PC-3 (cell line): ENCODE data around the gene OLFML2A. TPM values are rescaled to one million over a fixed set of nuclear protein-coding genes. Genes with fewer than 3 reads are reported as not detected.

Experiments
- ATAC-seq: fragments of 200-7000 bp; cut with Tn5 transposase; 2 replicates; pipeline ENCODE4 v1.9.1; 2020; ENCODE audit warnings: mild to moderate bottlenecking, moderate library complexity
- BruUV-seq: library from RNA; stranded (reverse); fragments of 400-500 nt; replicated peaks from 2 replicates; lab custom pipeline; 2021; lab: Mats Ljungman, UMichigan
- CTCF ChIA-PET: fragments of 300-600 bp; sonication (Branson Sonifier 250); formaldehyde crosslinking; loops from one replicate; lab custom pipeline; 2022; ENCODE audit warnings: antibody characterized with exemption; lab: Charles Lee
- POLR2A ChIA-PET: fragments of 300-600 bp; sonication (Branson Sonifier 250); formaldehyde crosslinking; loops from one replicate; lab custom pipeline; 2022; ENCODE audit warnings: antibody characterized with exemption; ENCODE audit not compliant: unreplicated experiment; lab: Charles Lee
- DNase-seq: peaks from one replicate; pipeline ENCODE4 v3.0.0-alpha.2; 2015
- H2AFZ ChIP-seq: fragments of 300-600 bp; sonication (generic); 2 replicates; pipeline ENCODE4 v1.6.0; 2016; ENCODE audit warnings: antibody characterized with exemption, low read length
- H3F3A ChIP-seq: fragments of 300-600 bp; sonication (generic); one replicate; pipeline ENCODE4 v1.6.0; 2017; ENCODE audit warnings: antibody characterized with exemption, low read length, control low read depth, mild to moderate bottlenecking; ENCODE audit not compliant: unreplicated experiment
- H3K27ac ChIP-seq: fragments of 300-600 bp; sonication (generic); 2 replicates; pipeline ENCODE4 v1.5.1; 2016; ENCODE audit warnings: mild to moderate bottlenecking, low read length
- H3K27me3 ChIP-seq: fragments of 300-600 bp; sonication (generic); 2 replicates; pipeline ENCODE4 v1.6.1; 2016; ENCODE audit warnings: low read length, mixed read lengths
- H3K36me3 ChIP-seq: fragments of 300-600 bp; sonication (generic); 2 replicates; pipeline ENCODE4 v1.6.1; 2016; ENCODE audit warnings: low read depth, mixed run types, low read length, mixed read lengths
- H3K4me1 ChIP-seq: fragments of 300-600 bp; sonication (generic); 2 replicates; pipeline ENCODE4 v1.5.1; 2016; ENCODE audit warnings: low read length; ENCODE audit not compliant: insufficient read depth
- H3K4me2 ChIP-seq: fragments of 300-600 bp; sonication (generic); 2 replicates; pipeline ENCODE4 v1.6.0; 2016; ENCODE audit warnings: low read length
- H3K4me3 ChIP-seq: fragments of 300-600 bp; sonication (generic); 2 replicates; pipeline ENCODE4 v1.5.1; 2016; ENCODE audit warnings: mild to moderate bottlenecking, low read length, mixed read lengths
- H3K79me2 ChIP-seq: fragments of 300-600 bp; sonication (generic); 2 replicates; pipeline ENCODE4 v1.6.1; 2017; ENCODE audit warnings: low read length, mixed read lengths
- H3K9ac ChIP-seq: fragments of 300-600 bp; sonication (generic); 2 replicates; pipeline ENCODE4 v1.6.0; 2016; ENCODE audit warnings: mild to moderate bottlenecking, low read length
- H3K9me2 ChIP-seq: fragments of 300-600 bp; sonication (generic); replicated peaks from 2 replicates; pipeline ENCODE4 v1.6.1; 2016; ENCODE audit warnings: mixed run types, low read length, mixed read lengths
- H3K9me3 ChIP-seq: fragments of 300-600 bp; sonication (generic); 2 replicates; pipeline ENCODE4 v1.6.1; 2016; ENCODE audit warnings: low read length, mixed read lengths
- H4K20me1 ChIP-seq: fragments of 300-600 bp; sonication (generic); 2 replicates; pipeline ENCODE4 v1.6.1; 2016; ENCODE audit warnings: low read length, mixed read lengths
- EZH2 ChIP-seq: fragments of 300-600 bp; sonication (generic); IDR thresholded peaks from one replicate; pipeline ENCODE4 v1.6.1; 2017; ENCODE audit warnings: antibody characterized with exemption, mild to moderate bottlenecking, low read length; ENCODE audit not compliant: unreplicated experiment
- EZH2phosphoT487 ChIP-seq: fragments of 300-600 bp; sonication (generic); IDR thresholded peaks from 2 replicates; pipeline ENCODE4 v1.6.1; 2018; ENCODE audit warnings: mild to moderate bottlenecking, antibody characterized with exemption, low read length, borderline replicate concordance
- intact Hi-C: fragments of 100-400 bp; cut with micrococcal nuclease; formaldehyde crosslinking; loops from 2 replicates; pipeline ENCODE4 v1.9.0; 2023
- total RNA-seq: library from RNA; depleted of rRNA; stranded (reverse); fragments of >200 nt; gene quantifications from 2 replicates; pipeline ENCODE4 v1.2.3, GENCODE V29; 2014
- TF ChIP-seq, protein P1 (sequence below): fragments of 300-600 bp; sonication (generic); conservative IDR thresholded peaks from 2 replicates; pipeline ENCODE4 v1.5.1; 2017; ENCODE audit warnings: antibody characterized with exemption, low read depth, mild to moderate bottlenecking, low read length

The OLFML2A gene
- total RNA-seq, 1 experiment from 2014 or later: 3.4 TPM

DNA sequence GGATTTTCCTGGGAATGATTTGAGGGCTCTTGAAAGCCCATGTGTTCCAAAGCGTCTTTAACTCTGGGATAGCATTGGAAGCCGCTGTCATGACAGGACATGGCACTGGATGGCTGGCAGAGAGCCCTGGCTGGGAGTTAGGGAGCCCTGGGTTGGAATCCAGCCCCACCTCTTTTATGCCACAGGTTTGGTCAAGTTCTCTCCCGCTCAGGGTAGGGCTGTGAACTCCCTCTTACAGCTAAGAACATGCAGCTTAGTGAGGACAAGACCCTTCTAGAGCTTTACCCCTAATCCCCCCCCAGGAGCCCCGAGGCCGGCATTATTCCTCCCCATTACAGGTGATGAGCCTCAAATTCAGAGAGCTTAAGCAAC lies 37.2 kb downstream of the OLFML2A start:
- H3F3A ChIP-seq: no peaks in the 10 kb centered on the region
- no peak overlapping the region for H3K4me3 ChIP-seq
- ATAC-seq (no peak), DNase-seq (no peak)
- BruUV-seq: no TSS peak
- no peak overlapping the region for H2AFZ ChIP-seq
- H3K27ac ChIP-seq: no peak overlapping the region
- H3K9me2 ChIP-seq: no peaks in the 10 kb centered on the region
- TF ChIP-seq EZH2phosphoT487 (no peak), EZH2 (no peak)
- TF ChIP-seq, protein P1, sequence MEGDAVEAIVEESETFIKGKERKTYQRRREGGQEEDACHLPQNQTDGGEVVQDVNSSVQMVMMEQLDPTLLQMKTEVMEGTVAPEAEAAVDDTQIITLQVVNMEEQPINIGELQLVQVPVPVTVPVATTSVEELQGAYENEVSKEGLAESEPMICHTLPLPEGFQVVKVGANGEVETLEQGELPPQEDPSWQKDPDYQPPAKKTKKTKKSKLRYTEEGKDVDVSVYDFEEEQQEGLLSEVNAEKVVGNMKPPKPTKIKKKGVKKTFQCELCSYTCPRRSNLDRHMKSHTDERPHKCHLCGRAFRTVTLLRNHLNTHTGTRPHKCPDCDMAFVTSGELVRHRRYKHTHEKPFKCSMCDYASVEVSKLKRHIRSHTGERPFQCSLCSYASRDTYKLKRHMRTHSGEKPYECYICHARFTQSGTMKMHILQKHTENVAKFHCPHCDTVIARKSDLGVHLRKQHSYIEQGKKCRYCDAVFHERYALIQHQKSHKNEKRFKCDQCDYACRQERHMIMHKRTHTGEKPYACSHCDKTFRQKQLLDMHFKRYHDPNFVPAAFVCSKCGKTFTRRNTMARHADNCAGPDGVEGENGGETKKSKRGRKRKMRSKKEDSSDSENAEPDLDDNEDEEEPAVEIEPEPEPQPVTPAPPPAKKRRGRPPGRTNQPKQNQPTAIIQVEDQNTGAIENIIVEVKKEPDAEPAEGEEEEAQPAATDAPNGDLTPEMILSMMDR: no peak
- H3K36me3 ChIP-seq: no peaks in the 10 kb centered on the region
- intact Hi-C loops: no loop called here
- no peak overlapping the region for H3K4me2 ChIP-seq
- peaks cover 41% of the 10 kb centered on the region for H3K4me1 ChIP-seq
- H3K9ac ChIP-seq: no peak overlapping the region
- ChIA-PET CTCF (no interaction called here), POLR2A (no interaction called here)
- no peaks in the 10 kb centered on the region for H3K27me3 ChIP-seq
- H3K79me2 ChIP-seq: no peaks in the 10 kb centered on the region
- no peaks in the 10 kb centered on the region for H3K9me3 ChIP-seq
- H4K20me1 ChIP-seq: no peaks in the 10 kb centered on the region

DNA sequence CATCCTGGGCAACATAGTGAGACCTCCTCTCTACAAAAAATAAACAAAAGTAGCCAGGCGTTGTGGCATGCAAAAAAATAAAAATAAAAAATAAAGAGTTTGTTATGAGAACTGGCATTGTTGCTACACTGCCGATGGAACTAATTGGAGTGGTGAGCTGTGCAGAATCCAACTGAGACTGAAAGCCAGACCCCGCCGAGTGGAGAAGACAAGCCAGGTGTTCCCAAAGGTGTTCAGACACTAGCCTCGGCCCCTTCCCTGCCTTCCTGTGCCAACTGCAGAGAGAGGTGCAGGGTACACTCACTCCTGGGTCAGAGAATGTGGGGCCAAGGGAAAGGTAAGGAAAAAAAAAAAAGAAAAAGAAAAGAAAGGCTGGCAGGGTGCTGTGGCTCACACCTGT lies 38.7 kb downstream of the OLFML2A start:
- Histone ChIP-seq H3F3A (no peaks in the 10 kb centered on the region), H3K9ac (no peak overlapping the region), H4K20me1 (no peaks in the 10 kb centered on the region), H3K9me2 (no peaks in the 10 kb centered on the region), H2AFZ (no peak overlapping the region), H3K36me3 (no peaks in the 10 kb centered on the region), H3K4me1 (peaks cover 38% of the 10 kb centered on the region), H3K4me2 (no peak overlapping the region), H3K27ac (no peak overlapping the region), H3K79me2 (no peaks in the 10 kb centered on the region), H3K27me3 (no peaks in the 10 kb centered on the region), H3K9me3 (no peaks in the 10 kb centered on the region), H3K4me3 (no peak overlapping the region)
- TF ChIP-seq, protein P1: no peak
- TF ChIP-seq EZH2 (no peak), EZH2phosphoT487 (no peak)
- no TSS peak for BruUV-seq
- POLR2A ChIA-PET: no interaction called here
- intact Hi-C loops: no loop called here
- CTCF ChIA-PET: no interaction called here
- ATAC-seq (no peak), DNase-seq (no peak)

DNA sequence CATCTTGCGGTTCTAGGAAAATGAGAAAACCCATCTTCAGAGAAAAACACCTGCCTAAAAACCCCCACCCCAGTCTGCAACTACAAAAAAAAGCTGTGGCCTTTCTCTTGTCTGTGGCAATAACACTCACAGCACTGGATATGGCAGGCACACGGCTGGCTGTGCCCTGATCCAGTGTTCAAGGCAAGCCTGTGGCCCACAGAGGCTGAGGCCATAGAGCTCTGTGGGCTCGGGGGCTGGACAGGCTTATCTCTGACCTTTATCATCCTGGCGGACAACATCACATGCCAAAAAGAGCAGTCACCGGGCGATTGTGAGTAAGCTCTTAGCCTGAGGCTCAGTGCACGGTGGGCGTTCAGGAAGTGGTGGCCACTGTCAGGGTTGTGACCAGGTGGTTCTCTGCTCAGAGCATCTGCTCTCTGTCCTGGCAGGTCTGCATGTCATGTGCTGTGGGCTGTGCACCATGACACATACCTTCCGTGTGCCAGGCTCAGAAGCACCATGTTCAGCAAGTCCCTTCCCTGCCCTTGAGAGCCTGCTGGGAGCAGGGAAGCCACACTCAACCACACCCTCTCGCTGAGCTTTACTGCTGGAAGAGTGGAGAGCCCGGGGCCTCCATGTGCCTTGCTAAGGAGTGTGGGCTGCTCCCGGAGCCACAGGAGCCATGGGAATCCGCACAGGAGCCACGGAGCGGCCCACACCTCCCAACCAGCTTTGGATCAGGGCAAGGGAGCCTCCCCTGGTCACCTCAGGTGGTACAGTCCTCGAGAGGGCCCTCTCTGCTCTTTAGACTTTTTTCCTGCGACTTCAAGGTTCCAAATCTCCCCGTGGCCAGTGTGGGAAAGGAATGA lies 41.7 kb downstream of the OLFML2A start:
- Histone ChIP-seq H3K9me2 (no peaks in the 10 kb centered on the region), H3K9me3 (no peaks in the 10 kb centered on the region), H3K9ac (no peak overlapping the region), H3F3A (no peaks in the 10 kb centered on the region), H3K4me3 (no peak overlapping the region), H3K4me2 (peak overlapping the region; percentile 27; the same call in 1 of the 2 replicates), H3K79me2 (no peaks in the 10 kb centered on the region), H4K20me1 (no peaks in the 10 kb centered on the region), H3K36me3 (no peaks in the 10 kb centered on the region), H3K4me1 (peaks cover 10% of the 10 kb centered on the region), H3K27me3 (no peaks in the 10 kb centered on the region), H2AFZ (peak overlapping the region; percentile 46; the same call in 1 of the 2 replicates), H3K27ac (peak overlapping the region; percentile 49)
- ChIA-PET POLR2A (no interaction called here), CTCF (no interaction called here)
- TF ChIP-seq EZH2 (no peak), EZH2phosphoT487 (no peak)
- TF ChIP-seq, protein P1: no peak
- no TSS peak for BruUV-seq
- DNase-seq (peak; percentile 66), ATAC-seq (peak; percentile 74)
- intact Hi-C loops: no loop called here
